Epithelial cell of proximal tubule (primary cell): Measurements from ENCODE around the gene FAM200C. TPM values are rescaled to one million over a fixed set of nuclear protein-coding genes. Genes with fewer than 3 reads are reported as not detected.

Experiments
- DNase-seq: peaks from one replicate; pipeline ENCODE4 v3.0.0-alpha.2; 2011; ENCODE audit warnings: low read depth
- H3K4me3 ChIP-seq: 2 replicates; pipeline ENCODE4 v1.5.1; 2011; ENCODE audit warnings: low read depth, mild to moderate bottlenecking, low read length
- total RNA-seq: library from RNA; depleted of rRNA; stranded (reverse); fragments of >200 nt; gene quantifications from 2 replicates; pipeline ENCODE4 v1.2.3, GENCODE V29; 2015
- TF ChIP-seq, protein P1 (sequence below): conservative IDR thresholded peaks from 2 replicates; pipeline ENCODE4 v1.5.1; 2012; ENCODE audit warnings: low read depth, mild to moderate bottlenecking, low read length

Gene FAM200C
- total RNA-seq, 1 donor from 2014 or later = 1.3 TPM

DNA sequence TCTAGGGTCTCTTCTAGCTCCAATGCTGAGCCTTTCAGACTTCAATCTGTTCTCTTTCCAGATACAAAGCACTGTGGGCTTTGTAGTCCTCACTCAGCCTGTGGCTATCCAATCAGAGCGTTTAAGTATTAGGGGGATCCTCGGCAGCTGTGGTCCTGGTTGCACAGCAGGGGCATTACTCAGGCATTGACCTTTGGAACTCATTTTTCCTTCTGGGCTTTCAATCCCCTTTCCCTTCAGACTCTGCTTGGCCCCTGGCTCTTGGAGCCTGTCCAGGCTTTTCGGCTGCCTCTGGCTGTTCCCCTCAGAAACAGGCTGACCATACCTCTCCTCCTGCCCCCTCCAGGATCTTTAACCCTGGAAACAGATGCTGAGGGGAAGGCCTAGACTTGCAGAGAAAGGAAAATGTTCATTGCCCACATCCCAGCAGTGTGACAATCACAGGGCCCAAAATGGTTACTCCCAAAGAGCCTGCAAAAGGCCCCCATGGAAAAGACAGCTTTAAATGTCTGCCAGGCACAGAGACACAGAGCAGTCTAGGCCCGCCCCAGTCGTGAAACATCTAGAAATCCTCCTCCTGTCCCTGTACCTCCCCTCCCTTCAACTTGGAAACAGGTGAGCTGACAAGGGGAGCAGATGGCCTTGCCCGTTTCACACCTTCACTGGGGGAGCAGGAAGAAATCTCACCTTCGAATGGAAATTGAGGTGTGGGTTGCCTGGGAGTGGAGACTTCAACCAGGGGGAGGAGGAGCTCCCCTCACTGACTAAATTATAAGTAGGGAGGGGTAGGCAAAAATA, 43.1 kb downstream of the FAM200C start:
- DNase-seq = no peak
- no peak overlapping the region for H3K4me3 ChIP-seq
- TF ChIP-seq, protein P1, sequence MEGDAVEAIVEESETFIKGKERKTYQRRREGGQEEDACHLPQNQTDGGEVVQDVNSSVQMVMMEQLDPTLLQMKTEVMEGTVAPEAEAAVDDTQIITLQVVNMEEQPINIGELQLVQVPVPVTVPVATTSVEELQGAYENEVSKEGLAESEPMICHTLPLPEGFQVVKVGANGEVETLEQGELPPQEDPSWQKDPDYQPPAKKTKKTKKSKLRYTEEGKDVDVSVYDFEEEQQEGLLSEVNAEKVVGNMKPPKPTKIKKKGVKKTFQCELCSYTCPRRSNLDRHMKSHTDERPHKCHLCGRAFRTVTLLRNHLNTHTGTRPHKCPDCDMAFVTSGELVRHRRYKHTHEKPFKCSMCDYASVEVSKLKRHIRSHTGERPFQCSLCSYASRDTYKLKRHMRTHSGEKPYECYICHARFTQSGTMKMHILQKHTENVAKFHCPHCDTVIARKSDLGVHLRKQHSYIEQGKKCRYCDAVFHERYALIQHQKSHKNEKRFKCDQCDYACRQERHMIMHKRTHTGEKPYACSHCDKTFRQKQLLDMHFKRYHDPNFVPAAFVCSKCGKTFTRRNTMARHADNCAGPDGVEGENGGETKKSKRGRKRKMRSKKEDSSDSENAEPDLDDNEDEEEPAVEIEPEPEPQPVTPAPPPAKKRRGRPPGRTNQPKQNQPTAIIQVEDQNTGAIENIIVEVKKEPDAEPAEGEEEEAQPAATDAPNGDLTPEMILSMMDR = no peak

DNA sequence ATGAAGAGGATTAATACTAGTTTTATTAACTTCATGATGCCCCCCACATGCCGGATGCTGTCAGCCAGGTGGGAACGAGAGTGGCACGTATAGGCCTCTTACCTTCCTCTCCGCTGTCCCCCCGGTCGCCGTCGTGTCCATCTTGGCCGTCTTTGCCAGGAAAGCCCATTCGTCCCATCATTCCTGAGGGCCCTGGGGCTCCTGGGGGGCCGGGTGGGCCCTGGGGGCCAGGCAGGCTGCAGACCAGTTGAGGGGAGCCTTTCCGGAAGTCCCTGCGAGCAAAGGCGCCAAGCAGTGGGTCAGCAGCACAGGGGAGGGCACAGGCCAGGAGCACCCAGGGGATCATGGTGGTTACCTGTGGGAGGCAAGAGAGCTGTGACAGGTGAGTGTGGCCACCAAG, 45.2 kb downstream of the FAM200C start:
- no peak overlapping the region for H3K4me3 ChIP-seq
- TF ChIP-seq, protein P1 = no peak
- DNase-seq = no peak

DNA sequence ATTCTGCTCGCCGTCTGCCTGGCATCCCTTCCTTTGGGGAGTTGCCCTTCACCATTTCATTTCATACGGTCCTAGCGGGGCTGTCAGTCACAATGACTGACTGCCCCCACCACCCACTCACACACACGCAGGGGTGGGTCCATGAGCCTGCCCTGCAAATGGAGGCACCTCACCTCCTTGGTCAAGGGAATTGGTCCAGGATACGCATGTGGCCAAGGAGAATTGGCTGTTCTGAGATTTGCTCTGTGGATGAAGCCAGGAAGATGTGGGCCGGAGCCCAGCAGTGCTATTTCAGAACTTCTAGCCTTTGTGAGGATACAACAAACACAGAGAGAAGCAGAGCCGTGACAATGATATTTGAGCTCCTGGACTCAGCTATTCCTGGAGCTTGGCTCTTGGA, 46.5 kb downstream of the FAM200C start:
- TF ChIP-seq, protein P1 = no peak
- DNase-seq = no peak
- no peak overlapping the region for H3K4me3 ChIP-seq

DNA sequence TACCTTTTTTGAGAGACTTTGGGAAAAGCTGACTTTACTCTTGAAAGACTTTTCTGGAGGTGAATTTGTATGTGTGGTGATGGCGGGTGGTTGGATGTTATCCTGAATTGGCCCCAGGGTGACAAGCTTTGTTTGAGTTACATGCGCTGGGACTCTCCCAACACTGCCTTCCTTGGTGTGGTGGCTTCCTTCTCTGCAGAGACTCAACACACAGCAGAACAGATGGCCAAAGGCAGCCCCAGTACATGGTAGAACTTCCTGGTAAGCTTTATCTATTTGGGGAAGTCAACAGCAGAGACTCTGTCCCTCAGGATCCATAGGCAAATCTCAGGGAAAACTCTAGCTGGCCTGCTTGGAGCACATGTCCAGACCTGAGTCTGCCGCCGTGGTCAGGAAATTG, 47.5 kb downstream of the FAM200C start:
- no peak for DNase-seq
- no peak overlapping the region for H3K4me3 ChIP-seq
- TF ChIP-seq, protein P1 = no peak

DNA sequence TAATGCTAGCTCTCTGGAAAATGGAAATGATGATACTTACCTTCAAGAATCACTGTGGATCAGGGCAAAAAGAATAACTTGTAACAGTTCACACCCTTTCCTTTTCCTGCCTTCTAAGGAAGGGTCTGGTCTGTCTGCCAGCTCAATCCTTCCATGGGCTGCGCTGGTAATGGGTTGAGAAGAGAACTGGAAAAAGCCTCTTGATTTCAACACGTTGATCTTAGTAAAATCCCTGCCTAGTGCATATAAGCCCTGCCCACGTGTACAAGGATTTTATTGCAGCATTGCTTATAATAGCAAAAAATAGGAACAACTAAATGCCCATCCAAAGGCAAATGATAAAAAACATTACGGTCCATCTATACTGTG, 49.9 kb downstream of the FAM200C start:
- H3K4me3 ChIP-seq = no peak overlapping the region
- DNase-seq = no peak
- TF ChIP-seq, protein P1 = no peak

DNA sequence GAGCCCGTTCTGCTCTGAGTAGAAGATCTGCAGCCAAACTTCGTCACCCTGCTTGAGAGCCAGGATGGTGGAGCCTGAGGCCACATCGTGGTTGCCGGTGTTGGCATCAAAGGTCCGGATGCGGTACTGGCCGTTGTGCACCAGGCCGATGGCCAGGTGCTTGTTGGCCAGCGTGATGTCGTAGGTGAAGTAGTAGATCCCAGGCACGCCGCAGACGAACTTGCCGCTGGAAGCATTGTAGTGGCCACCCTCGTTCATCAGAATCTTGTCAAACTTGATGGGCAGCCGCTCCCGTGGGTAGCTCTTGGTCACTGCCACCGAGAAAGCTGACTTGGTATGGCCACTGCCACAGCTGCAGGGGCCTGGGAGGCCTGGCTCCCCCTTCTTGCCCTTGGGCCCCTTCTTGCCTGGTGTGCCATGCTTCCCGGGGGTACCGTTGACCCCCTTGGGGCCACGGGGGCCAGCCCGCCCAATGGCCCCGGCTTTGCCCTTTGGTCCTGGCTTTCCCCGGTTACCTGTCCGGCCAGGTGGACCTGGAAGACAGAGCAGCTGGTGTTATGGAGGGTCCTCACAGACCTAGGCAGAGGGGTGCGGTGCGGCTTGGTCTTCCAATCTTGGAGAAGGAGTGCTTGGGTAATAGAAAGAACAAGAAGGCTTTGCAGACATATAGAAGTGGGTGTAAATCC, 50.5 kb downstream of the FAM200C start:
- DNase-seq = no peak
- TF ChIP-seq, protein P1 = no peak
- H3K4me3 ChIP-seq = no peak overlapping the region
